DMS114 treated with DMSO at 0.1 percent for 48 hours (cell line): ENCODE results near the gene SEC61A1.

Experiments
- DNase-seq: peaks from one replicate; lab custom pipeline; 2025; ENCODE audit not compliant: unreplicated experiment; lab: John Stamatoyannopoulos, UW

Gene SEC61A1

DNA sequence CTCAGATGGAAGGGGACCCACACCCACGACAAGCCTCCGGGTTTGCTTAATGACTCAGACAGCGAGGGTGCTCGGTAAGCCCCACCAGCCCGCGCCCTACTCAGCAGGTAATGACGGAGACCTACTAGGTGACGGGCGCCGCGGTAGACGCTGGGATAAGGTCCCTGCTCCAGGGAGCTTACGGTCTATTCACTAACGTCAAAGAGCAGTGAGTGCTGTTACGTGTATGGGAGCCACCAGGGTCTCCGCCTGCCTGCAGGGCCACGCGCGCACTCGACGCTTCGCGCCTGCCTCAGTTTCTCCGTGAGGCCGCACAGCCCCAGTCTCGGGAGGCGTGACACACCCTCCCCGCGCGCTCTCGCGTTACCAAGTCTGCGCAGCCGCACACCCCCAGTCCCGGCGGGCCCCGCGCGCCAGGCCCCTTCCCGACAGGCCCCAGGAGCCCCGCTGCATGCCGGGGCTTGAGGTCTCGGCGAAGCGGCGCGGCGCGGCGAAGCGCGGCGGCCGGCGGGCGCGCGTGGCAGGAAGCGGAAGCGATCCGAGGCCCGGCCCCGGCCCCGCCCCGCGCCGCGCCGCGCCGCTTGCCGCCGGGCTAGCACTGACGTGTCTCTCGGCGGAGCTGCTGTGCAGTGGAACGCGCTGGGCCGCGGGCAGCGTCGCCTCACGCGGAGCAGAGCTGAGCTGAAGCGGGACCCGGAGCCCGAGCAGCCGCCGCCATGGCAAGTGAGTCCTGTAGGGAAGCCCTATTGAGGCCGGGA, at the start of gene SEC61A1:
Gene SEC61A1 (plus strand): TSS at position 601 of the 758 bp plus-strand sequence. CDS start 116 bp downstream, at position 717.
- DNase-seq = peak; percentile 83

DNA sequence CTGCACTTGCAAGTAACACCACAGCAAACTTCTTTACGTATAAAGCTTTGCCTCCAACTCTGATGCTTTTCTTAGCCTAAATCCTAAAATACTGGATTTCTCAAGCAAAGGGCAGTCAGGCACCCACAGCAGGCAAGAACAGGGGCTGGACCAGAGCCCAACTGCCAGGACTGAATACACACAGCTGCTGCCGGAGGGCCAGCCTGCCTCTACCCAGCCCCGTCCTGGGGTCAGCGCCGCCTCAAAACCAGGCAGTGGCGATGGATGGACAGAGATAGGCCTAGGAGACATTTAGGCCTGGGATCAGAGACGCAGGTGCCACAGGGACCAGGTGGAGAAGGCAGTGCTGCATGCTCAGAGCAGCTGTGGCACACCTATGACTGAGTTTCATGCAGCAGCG, 47.6 kb upstream of the SEC61A1 start:
- no peak for DNase-seq

DNA sequence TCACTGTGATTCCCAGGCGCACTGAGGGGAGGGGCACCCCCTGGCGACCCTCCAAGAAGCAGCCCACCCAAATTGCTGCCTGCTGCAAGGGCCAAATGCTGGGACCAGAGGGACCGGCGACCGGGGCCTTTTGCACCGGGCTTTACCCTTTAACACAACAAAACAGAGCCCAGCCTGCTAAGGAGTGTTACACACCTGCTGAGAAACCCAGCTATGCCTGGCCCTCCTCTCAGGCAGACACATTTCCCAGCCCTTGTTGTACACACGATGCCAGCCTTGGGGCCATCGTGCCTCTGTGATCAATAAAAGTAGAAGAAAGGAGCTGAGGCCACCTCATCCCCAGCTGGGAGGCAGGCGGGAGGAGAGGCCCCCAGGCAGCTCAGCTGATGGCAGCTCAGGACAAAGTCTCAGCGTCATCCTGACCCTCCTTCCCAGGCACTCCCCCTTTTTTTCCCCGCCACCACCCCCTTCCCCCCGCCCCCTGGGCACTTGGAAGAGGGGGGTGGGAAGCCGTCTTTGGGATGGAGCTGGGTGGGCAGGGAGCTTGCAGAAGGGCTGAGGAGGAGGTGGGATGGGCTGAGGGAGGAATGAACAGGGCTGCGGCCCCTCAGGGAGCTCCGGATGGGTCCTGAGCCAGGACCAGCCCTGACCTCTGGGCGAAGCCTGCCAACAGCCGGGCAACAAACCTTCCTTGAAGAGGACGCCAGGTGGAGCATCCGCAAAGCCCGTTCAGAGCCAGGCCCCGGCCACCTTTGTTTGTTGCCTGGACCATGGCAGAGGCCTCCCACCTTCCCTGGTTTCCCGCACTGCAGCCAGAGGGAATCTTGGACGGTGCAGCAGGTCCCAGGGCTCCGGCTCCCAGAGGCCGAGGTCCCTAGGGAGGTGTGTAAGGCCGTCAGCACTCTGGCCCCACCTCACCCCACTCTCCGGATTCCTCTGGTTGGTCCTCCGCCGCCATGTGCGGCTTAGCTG, 45.9 kb upstream of the SEC61A1 start:
- DNase-seq = no peak

DNA sequence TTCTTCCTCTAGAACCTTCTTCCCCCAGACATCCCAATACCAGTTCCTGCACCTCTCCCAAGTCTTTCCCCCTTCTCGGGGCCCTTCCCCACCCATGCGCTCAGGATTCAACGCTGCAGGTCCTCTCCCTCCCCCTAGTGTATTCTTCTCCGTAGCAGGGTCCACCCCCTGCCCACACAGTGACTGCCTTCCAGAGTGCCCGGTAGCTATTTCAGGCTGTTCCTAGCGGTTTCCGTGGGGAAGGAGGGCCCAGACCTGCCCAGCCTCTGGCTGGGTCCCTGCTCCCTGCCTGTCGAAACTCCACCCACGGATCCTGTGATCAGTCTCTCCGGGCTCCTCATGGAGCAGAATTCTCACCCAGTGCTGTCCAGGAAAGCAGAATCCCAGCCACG, 45.2 kb upstream of the SEC61A1 start:
- DNase-seq = no peak

DNA sequence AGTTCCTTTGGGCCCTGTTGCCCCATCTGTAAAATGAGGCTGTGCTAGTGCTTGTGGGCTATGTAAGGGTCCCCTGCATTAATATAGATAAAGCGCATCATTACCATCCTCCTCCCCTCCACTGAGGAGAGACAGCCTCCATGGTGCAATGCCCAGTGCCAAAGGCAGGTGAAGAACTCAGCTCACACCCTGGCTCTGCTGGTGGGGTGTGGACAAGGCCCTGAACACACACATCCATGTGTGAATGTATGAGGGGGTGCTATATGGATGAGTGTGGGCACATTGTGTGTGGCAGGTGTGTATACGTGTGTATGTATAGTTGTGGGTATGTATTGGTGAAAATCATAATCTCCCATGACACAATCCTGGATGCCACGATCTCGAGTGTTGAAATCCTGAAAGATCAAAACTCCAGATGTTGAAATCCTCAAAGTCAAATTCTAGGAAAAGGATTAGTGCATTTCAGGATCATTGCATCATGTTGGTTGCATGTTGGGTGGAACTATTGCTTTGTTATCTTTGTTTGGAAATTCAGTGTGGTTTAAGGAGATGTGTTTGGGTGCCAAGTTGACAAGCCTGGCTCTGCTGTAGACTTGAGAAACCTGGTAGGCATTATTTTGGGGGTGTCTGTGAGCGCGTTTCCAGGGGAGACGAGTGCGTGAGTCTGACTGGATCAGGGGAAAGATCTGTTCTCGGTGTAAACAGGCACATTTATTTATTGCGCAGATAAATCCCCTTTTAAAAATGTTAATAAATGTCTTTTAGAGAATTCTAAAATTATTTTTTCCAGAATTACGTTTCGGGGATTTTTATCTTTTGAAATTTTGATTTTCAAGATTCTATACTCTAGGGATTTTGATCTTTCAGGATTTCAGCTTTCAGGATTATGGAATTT, 42.0 kb upstream of the SEC61A1 start:
- DNase-seq = no peak

DNA sequence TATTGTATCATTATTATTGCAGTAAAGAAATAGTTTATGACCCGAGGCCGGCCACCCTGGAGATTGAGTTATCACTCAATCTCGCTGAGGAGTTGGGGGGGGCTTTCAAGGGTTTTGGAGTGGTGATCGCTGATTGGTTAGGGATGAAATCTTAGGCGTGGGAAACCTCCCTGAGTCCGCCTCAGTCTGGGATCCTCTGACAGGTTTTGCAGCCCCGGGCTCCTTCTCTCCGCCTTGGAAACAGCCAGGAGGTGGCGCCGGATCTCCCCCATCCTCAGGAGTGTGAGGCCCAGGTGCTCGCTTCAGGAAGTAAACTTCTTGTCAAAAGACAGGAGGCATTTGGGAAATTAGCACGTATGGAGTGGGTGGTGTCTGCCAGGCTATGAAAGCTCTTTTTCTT, 41.1 kb upstream of the SEC61A1 start:
- no peak for DNase-seq

DNA sequence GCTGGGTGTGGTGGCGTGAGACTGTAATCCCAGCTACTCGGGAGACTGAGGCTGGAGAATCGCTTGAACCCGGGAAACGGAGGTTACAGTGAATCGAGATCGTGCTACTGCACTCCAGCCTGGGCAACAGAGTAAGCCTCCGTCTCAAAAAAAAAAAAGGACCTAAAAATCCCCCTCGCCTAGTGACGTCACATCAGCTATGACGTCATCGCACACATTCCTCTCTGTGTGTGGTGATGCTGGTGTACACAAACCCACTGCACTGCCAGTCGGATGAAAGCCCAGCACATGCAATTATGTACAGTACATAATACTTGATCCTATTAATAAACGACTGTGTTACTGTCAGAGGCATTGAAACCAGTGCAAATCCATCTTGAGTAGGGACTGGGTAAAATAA, 40.2 kb upstream of the SEC61A1 start:
- DNase-seq = no peak

DNA sequence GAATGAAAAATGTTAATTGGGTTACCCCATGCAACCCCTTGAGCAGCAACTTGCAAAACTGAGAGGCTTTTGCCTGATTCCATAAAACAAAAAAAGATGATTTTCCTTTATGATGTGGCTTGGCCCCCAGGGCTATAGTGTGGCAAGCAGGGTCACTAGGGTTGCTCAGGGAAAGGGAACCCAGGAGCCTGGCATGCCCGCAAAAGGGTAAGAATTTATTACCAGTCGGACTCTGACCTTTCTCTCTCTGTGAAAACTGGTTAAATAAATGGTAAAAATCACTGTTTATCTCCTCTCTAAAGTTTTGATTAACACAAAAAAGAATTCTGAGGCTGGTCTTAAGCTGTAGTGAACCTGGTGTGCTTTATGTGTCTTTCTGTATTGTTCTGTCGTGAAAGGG, 37.7 kb upstream of the SEC61A1 start:
- no peak for DNase-seq

DNA sequence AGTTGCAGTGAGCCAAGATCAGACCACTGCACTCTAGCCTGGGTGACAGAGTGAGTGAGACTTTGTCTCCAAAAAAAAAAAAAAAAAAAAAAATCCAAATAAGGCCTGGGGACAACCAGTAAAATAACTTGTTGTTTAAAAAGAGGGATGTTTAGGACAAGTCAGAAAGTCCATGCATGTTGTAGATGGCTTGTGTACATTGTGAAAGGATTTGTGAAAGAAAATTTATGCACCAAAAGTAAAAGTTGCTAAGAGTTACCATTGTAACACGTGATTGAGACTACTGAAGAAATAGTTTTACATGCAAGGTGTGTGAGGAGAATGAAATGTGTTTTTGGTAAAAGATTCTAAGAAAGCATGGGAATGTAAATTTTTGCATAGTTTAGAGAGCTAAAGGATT, 35.7 kb upstream of the SEC61A1 start:
- no peak for DNase-seq

DNA sequence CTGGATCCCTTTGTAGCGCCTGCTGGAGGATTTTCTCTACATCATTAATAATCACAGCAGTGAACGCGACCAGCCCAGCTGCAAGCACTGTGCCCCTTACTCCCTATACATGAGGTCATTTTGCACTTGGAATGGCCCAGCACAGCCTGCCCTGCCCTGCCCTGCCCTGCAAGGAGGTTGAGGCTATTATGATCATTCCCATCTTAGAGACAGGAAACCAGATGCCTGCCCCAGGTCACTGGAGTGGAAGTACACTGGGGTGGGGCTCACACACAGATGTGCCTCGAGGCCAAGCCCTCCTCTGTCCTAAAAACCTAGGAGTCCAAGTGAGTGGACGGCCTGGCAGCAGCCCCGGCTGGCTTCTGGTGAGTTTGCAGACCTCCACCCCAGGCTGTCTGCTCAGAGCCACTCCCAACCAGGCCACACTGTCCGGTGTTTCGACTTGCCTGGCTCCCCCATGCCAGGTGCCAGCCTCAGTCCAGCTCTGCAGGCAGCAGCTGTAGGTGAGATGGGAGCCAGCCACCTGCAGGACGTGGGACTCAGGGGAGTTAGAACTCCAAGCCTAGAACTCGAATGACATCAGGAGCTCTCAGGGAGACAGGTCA, 30.4 kb upstream of the SEC61A1 start:
- DNase-seq = no peak

DNA sequence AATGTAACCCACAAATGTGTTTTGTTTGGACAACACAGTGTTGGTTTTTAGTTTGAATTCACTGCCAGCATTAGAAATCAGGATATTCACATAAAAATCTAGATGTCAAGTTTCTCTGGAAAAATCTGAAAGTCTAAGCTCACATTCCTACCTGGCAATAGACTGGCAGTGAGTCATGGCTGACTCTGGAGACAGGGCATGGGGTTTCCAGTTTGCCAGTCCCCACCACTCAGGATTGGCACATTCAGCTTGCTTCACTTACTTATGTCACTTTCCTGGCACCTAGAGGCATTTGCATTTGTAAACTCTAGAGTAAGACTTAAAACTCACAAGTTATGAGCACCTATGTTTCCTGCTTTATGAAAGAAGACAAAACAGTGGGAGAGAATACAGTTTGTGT, 19.1 kb upstream of the SEC61A1 start:
- no peak for DNase-seq

DNA sequence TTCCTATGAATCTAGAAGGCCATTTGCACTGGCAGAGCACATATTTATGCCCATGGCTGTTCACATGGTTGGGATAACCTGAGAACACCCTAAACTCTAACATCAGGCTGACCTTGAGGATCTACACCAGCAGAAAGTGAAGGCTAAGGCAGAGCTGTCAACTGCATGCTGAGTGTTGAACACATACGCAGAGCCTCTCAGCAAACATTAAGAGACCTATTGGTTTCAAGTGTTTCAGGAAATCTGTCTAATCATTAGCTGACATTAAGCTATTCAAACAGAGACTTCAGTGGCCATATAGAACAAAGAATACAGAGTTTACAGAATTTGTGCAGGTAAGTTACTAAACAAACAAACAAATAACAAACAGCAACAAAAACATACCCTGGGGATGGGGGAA, 16.1 kb upstream of the SEC61A1 start:
- no peak for DNase-seq

DNA sequence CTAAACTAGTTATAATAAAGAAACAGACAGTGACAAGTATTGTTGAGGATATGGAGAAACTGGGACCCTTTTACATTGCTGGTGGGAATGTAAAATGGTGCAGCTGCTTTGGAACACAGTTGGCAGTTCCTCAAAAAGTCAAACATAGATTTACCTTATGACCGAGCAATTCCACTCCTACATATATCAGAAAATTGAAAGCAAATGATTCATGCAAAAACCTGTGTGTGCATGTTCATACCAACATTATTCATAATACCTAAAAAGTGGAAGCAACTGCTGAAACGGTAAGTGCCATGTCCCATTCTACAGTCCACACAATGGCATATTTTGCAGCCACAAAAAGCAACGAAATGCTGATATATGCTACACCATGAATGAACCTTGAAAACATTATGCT, 12.2 kb upstream of the SEC61A1 start:
- no peak for DNase-seq

DNA sequence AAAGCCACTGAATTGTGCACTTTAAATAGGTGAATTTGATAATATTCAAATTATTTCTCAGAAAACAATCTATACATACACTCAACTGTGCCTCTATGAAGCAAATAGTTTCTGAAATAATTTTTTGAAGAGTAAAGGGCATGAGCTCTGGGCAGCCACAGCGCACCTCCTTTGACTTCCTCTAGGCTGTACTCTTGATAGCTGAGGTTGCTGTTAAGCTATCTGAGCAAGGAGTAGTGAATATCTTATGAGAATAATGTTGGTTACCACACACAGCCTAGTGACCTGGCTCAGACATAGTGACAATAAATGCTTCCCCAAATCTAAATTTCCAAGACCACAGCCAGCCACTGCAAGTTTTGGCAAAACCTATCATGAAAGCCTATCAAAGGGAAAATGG, 11.6 kb upstream of the SEC61A1 start:
- DNase-seq = no peak

DNA sequence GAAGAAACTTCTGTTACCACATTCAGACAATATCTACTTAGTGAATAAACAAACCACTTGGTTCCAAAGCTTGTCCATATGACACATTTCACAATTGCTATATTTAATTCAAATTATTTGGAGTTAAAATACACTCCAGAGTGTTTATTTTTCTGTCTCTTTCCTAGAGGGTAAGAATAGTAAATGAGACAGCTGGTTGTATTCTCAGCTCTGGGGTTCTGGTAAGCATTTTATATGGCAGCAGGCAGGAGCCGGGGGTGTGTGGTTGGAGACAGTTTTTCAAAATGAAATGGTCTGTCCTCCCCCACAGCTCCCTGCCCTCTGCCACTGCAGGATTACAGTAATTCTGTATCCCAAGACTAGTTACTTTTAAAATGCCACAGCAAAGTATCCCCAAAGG, 10.9 kb upstream of the SEC61A1 start:
- no peak for DNase-seq

DNA sequence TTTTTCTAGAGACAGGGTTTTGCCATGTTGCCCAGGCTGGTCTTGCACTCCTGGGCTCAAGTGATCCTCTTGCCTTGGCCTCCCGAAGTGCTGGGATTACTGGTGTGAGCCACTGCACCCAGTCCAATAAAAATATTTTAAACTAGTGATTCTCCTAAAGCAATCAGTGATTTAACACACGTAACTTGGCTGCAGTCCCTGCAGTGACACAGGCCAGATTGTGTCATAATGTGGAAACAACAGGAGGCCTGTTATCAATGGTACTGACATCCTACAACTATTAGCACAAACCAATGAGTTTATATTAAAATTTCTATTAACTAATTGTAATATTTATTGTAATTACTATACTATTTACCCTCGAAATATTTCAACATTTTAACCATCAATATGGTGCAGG, 1.6 kb upstream of the SEC61A1 start:
- DNase-seq = no peak

DNA sequence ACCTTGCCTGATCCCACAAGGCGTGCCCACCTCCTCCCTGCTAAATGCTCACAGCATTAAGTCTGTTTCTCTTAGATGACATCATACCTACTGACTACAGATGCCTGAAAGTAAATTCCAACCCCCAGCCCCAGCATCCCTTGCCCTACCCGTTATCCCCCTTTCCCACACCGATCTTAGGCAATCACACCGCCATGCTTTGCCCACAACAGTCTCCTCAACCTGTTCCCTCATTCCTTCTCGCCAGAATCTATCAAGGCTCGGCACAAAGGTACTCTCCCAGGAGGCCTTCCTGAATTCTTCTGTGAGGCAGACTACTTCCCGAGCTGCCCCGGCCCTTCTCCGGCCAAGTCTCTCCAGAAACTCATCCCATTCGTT, 789 bp upstream of the SEC61A1 start:
- DNase-seq = no peak

DNA sequence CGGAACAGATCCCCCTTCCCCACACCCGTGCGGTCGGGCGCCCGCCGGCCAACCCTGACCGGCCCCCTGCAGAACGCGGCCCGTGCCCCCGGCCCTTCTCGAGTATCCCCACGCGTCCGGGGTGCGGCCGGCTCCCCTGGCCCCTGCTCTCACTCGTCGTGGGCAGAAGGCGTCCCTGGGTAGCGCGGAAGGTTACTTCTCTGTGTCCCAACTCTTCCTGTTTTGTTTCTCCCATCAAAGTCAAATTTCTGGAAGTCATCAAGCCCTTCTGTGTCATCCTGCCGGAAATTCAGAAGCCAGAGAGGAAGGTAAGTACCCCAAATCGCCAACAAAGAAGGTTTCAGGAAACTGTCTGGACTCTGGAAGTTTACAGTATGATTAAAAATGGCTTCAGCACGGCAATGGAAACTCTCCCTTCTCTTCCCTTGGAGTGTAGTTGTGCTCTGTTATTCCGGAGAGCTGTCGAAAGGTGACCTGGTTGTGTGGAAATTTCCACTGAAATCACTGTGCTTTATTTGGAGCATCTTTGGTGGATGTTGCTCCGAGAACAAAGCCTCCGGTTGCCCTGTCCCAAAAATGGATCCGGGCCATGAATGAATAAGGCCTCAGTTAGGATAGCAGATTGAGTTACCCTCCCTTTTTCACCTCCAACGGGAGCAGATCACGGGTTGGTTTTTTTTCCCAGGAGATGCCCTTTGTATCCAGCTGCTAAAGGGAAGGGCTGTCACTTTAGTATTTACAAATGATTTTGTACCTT, 536 bp downstream of the SEC61A1 start:
- no peak for DNase-seq

DNA sequence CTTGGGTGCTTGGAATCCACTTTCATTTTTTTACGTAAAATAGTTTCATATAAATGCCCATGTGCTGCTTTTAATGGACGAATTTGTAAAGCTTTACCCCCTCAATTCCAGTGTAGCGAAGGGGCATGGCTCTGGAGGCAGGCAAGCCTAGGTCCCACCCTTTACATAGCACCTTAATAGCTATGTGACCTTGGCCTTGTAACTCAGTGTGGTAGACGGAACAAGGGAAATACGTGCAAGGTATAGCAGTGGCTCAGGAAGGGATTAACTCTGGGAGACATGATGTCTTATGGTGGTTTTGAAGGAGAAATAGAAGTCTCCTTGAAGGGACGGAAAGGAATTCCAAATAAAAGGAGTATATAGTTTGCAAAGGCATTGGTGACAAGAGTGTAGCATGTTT, 1.4 kb downstream of the SEC61A1 start:
- DNase-seq = no peak

DNA sequence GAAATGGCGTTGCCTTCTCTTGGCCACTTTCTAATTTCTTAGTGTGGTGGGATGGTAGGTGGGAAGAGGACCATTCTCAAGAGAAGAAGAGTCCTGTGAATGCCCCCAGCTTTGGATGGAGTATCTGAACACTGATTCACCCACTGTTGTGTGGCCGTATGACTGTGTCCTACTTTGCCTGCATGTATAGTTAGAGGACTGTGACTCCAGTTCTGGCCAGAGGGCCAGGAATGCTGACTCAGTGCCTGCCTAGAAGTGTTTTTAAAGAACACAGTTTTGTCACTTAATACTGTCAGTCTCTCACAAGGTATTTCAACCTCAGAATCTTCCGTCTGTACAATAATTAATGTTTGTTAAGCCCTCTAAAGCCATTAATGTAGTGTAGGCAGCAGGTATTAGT, 2.1 kb downstream of the SEC61A1 start:
- DNase-seq = no peak
